ENCODE results near the gene LRP10.

Gene LRP10

GRCh38 chr14:22865424-22866405 is 5.8 kb upstream of the LRP10 start:
- no peak for DNase-seq

GRCh38 chr14:22866874-22867273 is 4.7 kb upstream of the LRP10 start:
- no peak for DNase-seq

GRCh38 chr14:22870811-22871223 is 723 bp upstream of the LRP10 start:
- no peak for DNase-seq

GRCh38 chr14:22872033-22872832 is 693 bp downstream of the LRP10 start:
- peak; percentile 79 for DNase-seq

GRCh38 chr14:22872833-22873520 is 1.4 kb downstream of the LRP10 start:
- no peak for DNase-seq

GRCh38 chr14:22875003-22875747 is 3.6 kb downstream of the LRP10 start:
- DNase-seq = no peak

- no peak for DNase-seq
Measured at GRCh38 chr14:22875748-22876319, 4.3 kb downstream of the LRP10 start.

- no peak for DNase-seq
Measured at GRCh38 chr14:22877000-22877501, 5.5 kb downstream of the LRP10 start.

GRCh38 chr14:22878271-22879246 is 7.0 kb downstream of the LRP10 start:
- no peak for DNase-seq

GRCh38 chr14:22882064-22882463 is 10.5 kb downstream of the LRP10 start:
- DNase-seq = no peak

GRCh38 chr14:22882529-22883172 is 11.1 kb downstream of the LRP10 start:
- DNase-seq = peak; percentile 21

GRCh38 chr14:22883173-22883976 is 11.8 kb downstream of the LRP10 start, which contains the start of gene REM2:
REM2 (plus strand) TSS chr14:22883222; CDS start chr14:22883288, 66 bp downstream.
- no peak for DNase-seq

- DNase-seq = no peak
Measured at GRCh38 chr14:22884076-22884737, 12.7 kb downstream of the LRP10 start.

- DNase-seq = no peak
Measured at GRCh38 chr14:22884738-22885523, 13.4 kb downstream of the LRP10 start.

- DNase-seq = no peak
Measured at GRCh38 chr14:22885975-22886374, 14.4 kb downstream of the LRP10 start.

GRCh38 chr14:22886500-22887259 is 15.1 kb downstream of the LRP10 start:
- DNase-seq = peak; percentile 68

Data from fibroblast of skin of scalp (primary cell).